T-helper 1 cell treated with Interleukin-12 subunit alpha and Interleukin-12 subunit beta and Interleukin-4 antibody, amounts not matched to agents 30 μg/mL and 1 μg/mL, for 36 hours (primary cell): ENCODE results near the gene EXOC4.

Source experiments
- H3K27ac Mint-ChIP-seq: one replicate; pipeline ENCODE4 v1.8.0; 2021; ENCODE audit warnings: mild to moderate bottlenecking, mixed read lengths
- H3K27me3 Mint-ChIP-seq: one replicate; pipeline ENCODE4 v1.8.0; 2021; ENCODE audit warnings: low read depth, mixed read lengths
- H3K36me3 Mint-ChIP-seq: one replicate; pipeline ENCODE4 v1.8.0; 2021; ENCODE audit warnings: low read depth, mixed read lengths
- H3K4me1 Mint-ChIP-seq: one replicate; pipeline ENCODE4 v1.8.0; 2021; ENCODE audit warnings: low read depth, mixed read lengths
- H3K4me3 Mint-ChIP-seq: one replicate; pipeline ENCODE4 v1.8.0; 2021; ENCODE audit warnings: mild to moderate bottlenecking, moderate library complexity, mixed read lengths
- H3K9me3 Mint-ChIP-seq: one replicate; pipeline ENCODE4 v1.8.0; 2021; ENCODE audit warnings: mixed read lengths

Gene EXOC4

DNA sequence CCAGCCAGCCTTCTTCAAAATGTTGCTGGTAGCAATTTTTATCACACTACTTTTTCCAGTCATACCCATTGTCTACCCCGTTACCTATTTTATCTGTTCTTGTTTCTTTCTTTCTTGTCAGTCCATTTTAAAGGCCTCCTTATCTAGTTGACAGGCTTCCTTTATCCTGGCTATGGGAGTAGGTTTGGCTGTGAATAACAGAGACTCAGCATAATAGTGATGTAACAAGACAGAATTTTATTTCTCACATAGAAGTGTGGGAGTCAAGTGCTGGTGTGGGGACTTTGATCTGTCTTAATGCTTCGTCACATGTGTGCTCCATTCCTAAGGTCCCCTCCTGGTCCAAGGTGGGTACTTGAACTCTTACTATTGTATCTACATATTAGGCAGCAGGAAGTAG is 283.6 kb downstream of the EXOC4 start:
- H3K36me3 Mint-ChIP-seq = no peaks in the 10 kb centered on the region
- no peaks in the 10 kb centered on the region for H3K9me3 Mint-ChIP-seq
- no peaks in the 10 kb centered on the region for H3K27me3 Mint-ChIP-seq
- no peak overlapping the region for H3K4me3 Mint-ChIP-seq
- peaks cover 6% of the 10 kb centered on the region for H3K4me1 Mint-ChIP-seq
- H3K27ac Mint-ChIP-seq = no peak overlapping the region

DNA sequence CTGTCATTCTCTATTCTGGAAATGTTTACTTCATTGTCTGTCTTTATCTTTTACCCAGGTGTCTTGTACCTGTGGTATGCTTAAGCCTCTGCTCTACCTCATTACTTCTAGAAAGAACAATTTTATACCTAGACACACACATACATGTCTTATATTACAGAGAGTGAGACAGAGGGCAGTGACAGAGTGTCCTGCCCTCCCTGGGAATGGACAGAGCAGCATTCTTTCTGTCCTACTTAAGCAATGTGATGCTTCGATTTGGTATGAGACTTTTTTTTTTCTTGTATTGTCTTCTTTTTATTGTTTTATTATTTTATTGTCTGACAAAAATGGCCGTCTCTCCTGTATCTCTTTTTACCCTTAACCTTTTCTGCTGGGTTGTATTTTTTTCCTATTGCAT is 286.1 kb downstream of the EXOC4 start:
- Mint-ChIP-seq H3K4me3 (no peak overlapping the region), H3K36me3 (no peaks in the 10 kb centered on the region), H3K27me3 (no peaks in the 10 kb centered on the region), H3K9me3 (no peaks in the 10 kb centered on the region), H3K27ac (no peak overlapping the region), H3K4me1 (peaks cover 10% of the 10 kb centered on the region)

DNA sequence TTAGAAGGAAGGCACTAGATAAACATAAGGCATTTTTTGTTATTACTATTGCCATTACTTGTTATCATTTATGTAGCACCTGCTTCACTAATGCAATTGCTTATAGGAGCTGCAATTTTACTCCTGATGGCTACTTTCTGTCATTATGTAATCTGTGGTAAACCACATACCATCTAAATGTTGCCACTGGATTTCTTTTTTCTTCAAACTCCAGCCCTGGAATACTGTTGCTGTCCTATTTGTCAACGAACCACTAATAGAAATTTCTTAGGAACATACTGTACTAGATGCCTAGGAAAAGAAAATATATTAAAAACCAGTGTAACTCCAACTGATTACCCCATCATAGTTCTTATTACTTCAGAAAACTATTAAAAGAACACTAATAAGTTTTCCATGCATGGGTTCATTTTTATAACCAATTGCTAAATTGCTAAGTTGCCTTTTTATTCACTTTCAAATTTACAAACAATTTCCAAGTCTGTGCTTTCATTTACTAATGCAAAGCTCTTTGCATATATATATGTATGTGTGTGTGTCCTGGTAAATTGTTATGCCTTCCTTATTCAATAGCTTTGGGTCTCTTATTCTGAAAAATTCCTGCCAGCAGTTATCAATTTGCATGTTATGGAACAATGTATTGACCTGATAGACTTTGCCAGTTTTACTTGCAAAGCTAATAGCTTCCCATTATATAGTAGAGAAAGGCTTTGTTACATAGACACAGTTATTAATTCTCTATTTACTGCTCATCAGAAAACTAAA is 287.4 kb downstream of the EXOC4 start:
- H3K4me1 Mint-ChIP-seq = peaks cover 10% of the 10 kb centered on the region
- H3K36me3 Mint-ChIP-seq = no peaks in the 10 kb centered on the region
- H3K9me3 Mint-ChIP-seq = no peaks in the 10 kb centered on the region
- H3K27me3 Mint-ChIP-seq = no peaks in the 10 kb centered on the region
- H3K4me3 Mint-ChIP-seq = no peak overlapping the region
- H3K27ac Mint-ChIP-seq = no peak overlapping the region

DNA sequence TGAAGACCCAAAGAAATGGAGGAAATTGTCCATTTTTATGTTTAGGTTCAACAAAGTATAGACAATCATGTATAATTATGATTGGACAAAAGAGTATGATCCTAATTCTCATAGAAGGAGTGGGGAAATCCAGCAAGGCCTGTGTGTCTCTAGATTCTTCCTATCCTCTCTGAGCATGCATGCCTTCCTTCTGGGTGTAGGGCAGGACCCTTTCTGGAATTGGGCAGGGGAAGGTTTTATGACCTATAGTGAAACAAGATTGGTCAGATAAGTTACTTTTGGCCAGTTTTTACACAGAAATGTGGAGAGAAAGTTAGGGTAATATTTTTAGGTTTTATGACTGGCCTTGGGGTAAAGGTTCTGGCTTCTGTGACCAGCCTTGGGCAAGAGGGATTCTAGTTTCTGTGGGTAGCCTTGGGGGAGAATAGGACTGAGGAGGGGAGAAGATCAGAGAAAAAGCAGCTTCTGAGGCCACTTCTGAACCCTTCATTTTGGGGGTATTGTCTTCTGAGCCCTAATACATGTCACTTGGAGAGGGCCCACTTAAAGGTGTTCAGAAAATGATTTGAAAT is 289.4 kb downstream of the EXOC4 start:
- Mint-ChIP-seq H3K36me3 (no peaks in the 10 kb centered on the region), H3K9me3 (no peaks in the 10 kb centered on the region), H3K4me1 (peaks cover 4% of the 10 kb centered on the region), H3K27me3 (no peaks in the 10 kb centered on the region), H3K4me3 (no peak overlapping the region), H3K27ac (no peak overlapping the region)

DNA sequence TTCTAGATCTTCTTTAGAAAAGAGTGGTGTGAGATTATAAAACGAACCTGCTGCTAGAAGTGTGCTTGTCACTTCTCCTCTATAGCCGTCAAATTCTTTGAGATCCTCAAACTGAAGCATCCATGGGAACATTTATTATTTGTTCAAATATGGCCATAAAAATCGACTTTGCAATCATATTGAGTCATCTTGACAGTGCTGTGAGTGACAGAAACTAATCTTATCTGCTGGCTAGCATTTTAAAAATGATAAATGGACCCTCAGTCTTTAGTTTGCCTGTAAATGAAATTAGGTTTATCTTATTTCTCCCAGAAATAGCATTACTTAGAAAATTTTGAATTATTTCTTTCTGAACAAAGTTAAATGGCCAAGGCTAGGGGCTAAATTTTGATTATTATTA is 290.8 kb downstream of the EXOC4 start:
- Mint-ChIP-seq H3K36me3 (no peaks in the 10 kb centered on the region), H3K4me1 (peaks cover 4% of the 10 kb centered on the region), H3K9me3 (no peaks in the 10 kb centered on the region), H3K27ac (no peak overlapping the region), H3K4me3 (no peak overlapping the region), H3K27me3 (no peaks in the 10 kb centered on the region)

DNA sequence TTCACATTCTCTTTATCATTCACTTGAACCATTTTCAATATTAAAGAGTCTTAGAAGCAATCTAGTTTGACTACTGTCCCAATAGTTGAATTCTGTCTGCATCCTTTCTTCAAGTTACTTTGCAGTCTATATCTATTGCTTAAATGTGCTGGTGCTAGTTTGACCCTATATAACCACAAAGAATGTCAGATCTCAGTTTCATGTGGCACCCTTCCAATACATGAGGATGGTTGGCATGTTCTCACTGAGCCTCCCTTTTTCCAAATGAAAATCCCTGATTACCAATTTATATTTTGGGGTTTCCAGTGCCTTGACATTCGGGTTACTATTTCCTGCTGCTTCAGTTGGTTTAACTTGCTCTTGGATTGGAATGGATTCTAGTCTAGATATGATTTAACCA is 292.7 kb downstream of the EXOC4 start:
- Mint-ChIP-seq H3K27ac (no peak overlapping the region), H3K36me3 (no peaks in the 10 kb centered on the region), H3K4me1 (peaks cover 4% of the 10 kb centered on the region), H3K9me3 (no peaks in the 10 kb centered on the region), H3K27me3 (no peaks in the 10 kb centered on the region), H3K4me3 (no peak overlapping the region)

DNA sequence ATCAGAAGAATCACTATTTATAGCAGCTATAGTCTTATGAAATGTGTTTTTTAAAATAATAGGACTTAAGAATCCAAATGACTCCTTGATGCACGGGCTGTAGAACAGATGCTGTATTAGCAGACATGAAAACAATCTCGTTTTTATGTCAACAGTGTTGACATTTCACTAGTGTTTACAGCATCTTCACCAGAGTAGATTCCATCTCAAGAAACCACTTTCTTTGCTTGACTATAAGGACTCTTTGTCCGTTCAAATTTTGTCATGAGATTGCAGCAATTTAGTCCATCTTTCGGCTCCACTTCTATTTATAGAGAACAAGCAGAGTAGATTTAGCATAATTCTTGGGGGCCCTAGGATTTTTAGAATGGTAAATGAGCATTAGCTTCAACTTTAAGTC is 295.1 kb downstream of the EXOC4 start:
- no peaks in the 10 kb centered on the region for H3K4me1 Mint-ChIP-seq
- no peaks in the 10 kb centered on the region for H3K36me3 Mint-ChIP-seq
- H3K27me3 Mint-ChIP-seq = no peaks in the 10 kb centered on the region
- H3K9me3 Mint-ChIP-seq = no peaks in the 10 kb centered on the region
- no peak overlapping the region for H3K4me3 Mint-ChIP-seq
- H3K27ac Mint-ChIP-seq = no peak overlapping the region

DNA sequence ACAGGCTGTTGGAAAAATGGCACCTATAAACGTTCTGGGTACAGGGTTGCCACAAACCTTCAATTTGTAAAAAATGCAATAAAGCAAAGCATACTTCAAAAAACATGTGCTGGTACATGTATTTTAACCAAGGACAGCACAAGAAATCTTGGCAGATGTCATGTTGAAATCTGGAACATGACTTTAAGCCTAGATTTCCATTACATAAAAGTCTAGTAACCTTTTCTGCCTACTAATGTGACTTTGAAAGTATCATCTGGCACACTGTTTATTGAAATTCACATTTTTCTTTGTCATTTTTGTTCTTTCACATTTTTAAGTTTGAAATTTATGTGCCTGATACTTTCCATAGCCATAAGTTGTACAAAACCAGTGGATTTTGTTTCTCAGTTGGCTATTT is 296.8 kb downstream of the EXOC4 start:
- Mint-ChIP-seq H3K36me3 (no peaks in the 10 kb centered on the region), H3K4me3 (no peak overlapping the region), H3K27ac (no peak overlapping the region), H3K4me1 (no peaks in the 10 kb centered on the region), H3K27me3 (no peaks in the 10 kb centered on the region), H3K9me3 (no peaks in the 10 kb centered on the region)

DNA sequence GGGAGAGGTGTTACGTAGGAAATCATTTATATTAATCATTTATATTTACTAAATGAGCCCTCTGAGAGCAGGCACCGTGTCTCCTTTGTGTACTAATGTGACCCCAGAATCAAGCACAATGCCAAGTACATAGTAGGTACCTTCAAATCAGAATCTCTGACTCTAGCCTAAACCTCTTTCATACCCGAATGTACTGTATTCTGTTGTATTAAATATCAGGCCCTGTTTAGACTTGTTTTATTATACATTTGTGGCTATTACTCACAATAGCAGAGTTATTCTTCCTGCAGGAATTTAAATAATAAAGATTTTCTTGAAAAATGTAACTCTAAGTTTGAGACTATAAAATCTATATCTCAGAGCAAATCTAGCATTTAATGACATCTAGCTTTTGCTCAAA is 297.3 kb downstream of the EXOC4 start:
- Mint-ChIP-seq H3K27me3 (no peaks in the 10 kb centered on the region), H3K9me3 (no peaks in the 10 kb centered on the region), H3K4me1 (no peaks in the 10 kb centered on the region), H3K36me3 (no peaks in the 10 kb centered on the region), H3K27ac (no peak overlapping the region), H3K4me3 (no peak overlapping the region)

DNA sequence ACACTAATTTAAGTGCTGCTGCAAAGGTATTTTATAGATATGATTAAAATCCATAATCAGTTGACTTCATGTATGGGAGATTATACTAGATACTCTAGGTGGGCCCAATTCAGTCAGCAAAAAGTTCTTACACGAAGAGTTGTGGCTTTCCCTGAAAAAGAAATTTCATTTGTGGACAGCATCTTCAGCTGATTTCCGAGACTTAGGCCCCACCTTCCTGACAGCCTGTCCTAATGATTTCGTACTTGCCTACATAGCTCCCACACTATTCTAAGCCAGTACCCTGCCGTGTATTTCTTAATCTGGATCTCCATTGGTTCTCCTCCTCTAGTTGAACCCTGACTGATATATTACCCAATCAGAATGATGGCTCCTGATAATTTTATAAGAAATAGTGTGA is 297.9 kb downstream of the EXOC4 start:
- Mint-ChIP-seq H3K9me3 (no peaks in the 10 kb centered on the region), H3K4me1 (no peaks in the 10 kb centered on the region), H3K27ac (no peak overlapping the region), H3K36me3 (no peaks in the 10 kb centered on the region), H3K27me3 (no peaks in the 10 kb centered on the region), H3K4me3 (no peak overlapping the region)

DNA sequence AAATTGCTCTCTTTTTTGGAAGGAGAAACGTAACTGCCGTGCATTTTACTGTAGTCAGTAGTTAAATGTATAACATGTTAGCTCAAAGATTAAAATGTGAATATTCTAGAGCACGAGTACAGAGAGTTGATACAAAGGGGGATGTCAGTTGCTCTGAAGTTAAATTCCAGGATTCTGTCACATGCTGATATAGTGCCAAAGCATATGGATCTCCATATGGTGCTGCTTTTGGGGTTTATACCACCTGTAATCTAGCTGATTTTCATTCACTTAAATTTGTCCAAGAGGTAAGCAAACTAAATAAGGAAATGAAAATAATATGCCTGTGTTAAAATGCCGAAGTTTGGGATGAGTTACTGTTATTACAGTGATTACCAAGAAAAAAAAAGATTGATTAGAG is 298.6 kb downstream of the EXOC4 start:
- H3K27ac Mint-ChIP-seq = no peak overlapping the region
- no peaks in the 10 kb centered on the region for H3K36me3 Mint-ChIP-seq
- no peak overlapping the region for H3K4me3 Mint-ChIP-seq
- no peaks in the 10 kb centered on the region for H3K9me3 Mint-ChIP-seq
- no peaks in the 10 kb centered on the region for H3K4me1 Mint-ChIP-seq
- no peaks in the 10 kb centered on the region for H3K27me3 Mint-ChIP-seq

DNA sequence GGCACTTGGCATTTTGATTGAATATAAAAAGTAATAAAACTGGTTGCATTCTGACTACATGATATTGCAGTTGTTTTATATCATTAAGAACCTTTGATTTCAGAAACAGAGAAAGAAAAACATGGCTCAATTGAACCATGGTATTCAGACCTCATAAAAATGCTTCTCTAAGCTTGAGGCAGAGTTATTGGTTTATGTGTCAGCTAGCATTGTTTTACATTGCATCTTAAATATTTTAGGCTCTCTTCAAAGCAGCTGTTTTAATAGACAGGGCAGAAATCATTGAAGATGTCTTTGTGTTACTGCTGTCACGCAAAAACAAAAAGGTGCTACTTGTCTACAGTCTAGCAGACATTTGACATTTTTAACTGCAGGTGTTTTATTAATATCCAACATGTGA is 299.2 kb downstream of the EXOC4 start:
- Mint-ChIP-seq H3K4me1 (no peaks in the 10 kb centered on the region), H3K4me3 (no peak overlapping the region), H3K9me3 (no peaks in the 10 kb centered on the region), H3K27ac (no peak overlapping the region), H3K27me3 (no peaks in the 10 kb centered on the region), H3K36me3 (no peaks in the 10 kb centered on the region)

DNA sequence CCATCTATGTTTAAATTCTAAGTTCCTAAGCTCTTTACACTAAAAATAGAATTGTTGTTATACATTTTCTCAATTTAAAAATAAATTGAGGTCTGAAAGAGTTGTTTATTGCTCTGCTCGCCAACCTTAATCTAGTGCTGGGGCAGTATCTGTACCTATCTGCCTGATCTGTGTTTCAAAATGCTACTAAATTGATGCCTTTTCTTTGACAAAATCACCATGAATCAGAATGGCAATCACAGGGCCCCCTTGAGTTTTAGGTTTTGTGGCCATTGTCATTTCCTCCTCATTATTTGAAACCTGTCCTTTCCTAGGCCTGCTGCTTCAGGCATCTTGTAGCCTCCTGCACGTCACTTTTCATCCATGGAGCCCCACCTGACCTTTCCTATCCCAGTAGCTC is 301.5 kb downstream of the EXOC4 start:
- Mint-ChIP-seq H3K9me3 (no peaks in the 10 kb centered on the region), H3K27ac (no peak overlapping the region), H3K27me3 (no peaks in the 10 kb centered on the region), H3K36me3 (no peaks in the 10 kb centered on the region), H3K4me3 (no peak overlapping the region), H3K4me1 (no peaks in the 10 kb centered on the region)

DNA sequence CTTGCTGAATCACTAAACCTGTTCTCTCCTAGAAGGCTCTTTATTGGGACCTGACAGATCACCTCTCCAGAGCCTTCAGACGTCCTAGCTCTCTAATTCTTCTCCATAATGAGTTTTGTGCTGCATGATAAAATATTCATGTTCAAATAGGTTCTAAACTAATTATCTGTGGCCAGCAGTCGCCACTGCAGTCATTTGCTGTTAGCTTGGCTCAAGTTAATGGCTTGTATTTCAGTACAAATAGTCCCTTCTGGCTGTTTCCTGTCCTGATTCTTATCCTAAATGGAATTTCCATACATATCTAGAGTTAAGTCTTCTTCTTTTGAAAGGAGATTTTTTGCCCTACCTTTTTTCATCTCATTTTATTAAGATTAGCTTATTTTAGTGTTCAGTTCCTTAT is 303.2 kb downstream of the EXOC4 start:
- H3K36me3 Mint-ChIP-seq = no peaks in the 10 kb centered on the region
- no peak overlapping the region for H3K4me3 Mint-ChIP-seq
- H3K27ac Mint-ChIP-seq = no peak overlapping the region
- no peaks in the 10 kb centered on the region for H3K4me1 Mint-ChIP-seq
- no peaks in the 10 kb centered on the region for H3K9me3 Mint-ChIP-seq
- H3K27me3 Mint-ChIP-seq = no peaks in the 10 kb centered on the region

DNA sequence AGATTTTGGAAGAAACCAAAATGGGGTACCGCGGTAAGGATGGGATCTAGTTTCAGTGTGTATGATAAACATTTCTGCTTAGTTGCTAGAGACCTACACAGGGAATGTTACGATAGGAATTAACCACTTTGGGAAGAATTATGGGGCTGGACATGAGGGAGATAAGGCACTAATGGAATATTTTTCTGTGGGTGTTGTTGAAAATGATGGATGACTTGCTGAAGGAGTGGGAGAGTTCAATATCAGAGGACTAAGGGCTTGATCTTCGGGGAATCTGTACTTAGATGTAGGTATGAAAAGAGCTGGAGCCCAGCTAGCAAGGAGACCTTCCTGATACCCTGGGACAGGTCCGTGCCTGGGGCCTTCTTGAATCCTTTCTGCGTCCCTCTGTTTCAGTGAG is 303.7 kb downstream of the EXOC4 start:
- no peaks in the 10 kb centered on the region for H3K36me3 Mint-ChIP-seq
- H3K4me1 Mint-ChIP-seq = no peaks in the 10 kb centered on the region
- no peak overlapping the region for H3K27ac Mint-ChIP-seq
- H3K4me3 Mint-ChIP-seq = no peak overlapping the region
- no peaks in the 10 kb centered on the region for H3K9me3 Mint-ChIP-seq
- H3K27me3 Mint-ChIP-seq = no peaks in the 10 kb centered on the region

DNA sequence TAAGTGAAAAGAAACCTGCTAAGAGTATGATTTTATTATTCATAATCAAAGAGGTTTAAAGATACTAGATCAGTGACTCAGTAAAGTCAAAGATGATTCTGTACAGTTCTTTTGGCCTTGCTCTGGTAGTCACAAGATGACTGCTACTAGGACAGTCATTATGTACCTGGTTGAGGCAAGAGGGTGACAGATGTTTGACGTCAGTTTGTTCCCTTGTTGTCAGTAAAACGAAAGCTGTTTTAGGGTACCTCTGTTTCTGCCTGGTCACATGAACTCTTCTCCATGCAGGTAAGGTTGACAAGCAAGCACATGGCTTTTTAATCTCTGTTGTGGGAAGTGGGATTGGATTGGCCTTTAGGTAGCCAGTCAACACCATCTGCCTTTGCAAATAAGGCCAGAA is 308.0 kb downstream of the EXOC4 start:
- no peaks in the 10 kb centered on the region for H3K36me3 Mint-ChIP-seq
- no peaks in the 10 kb centered on the region for H3K27me3 Mint-ChIP-seq
- no peak overlapping the region for H3K27ac Mint-ChIP-seq
- no peaks in the 10 kb centered on the region for H3K9me3 Mint-ChIP-seq
- no peaks in the 10 kb centered on the region for H3K4me1 Mint-ChIP-seq
- H3K4me3 Mint-ChIP-seq = no peak overlapping the region
